Stimulated activated CD4-positive, alpha-beta T cell treated with anti-CD3 and anti-CD28 coated beads, Interleukin-1b, Interleukin-23, amount 100 ng/mL, for 1 hour (primary cell): Measurements from ENCODE around the gene TSPAN16.
A peak's percentile ranks its signal among the peaks of the same experiment; 100 is the strongest.
"Not testable (repeated sequence)": the region's sequence is repeated elsewhere in the genome, so short reads cannot be mapped to it uniquely, and the experiment has no call there.

ENCODE experiments used
- DNase-seq, 2 donors: peaks; one replicate each; pipeline ENCODE4 v3.0.0-alpha.2; 2020; ENCODE audit warnings: low read depth in 2 of 2

Gene TSPAN16

GRCh38 chr19:11345122-11345803 is 49.3 kb downstream of the TSPAN16 start:
- no peak for DNase-seq

GRCh38 chr19:11346104-11346940 is 50.4 kb downstream of the TSPAN16 start, which contains the start of the genes CCDC159 and TMEM205:
Gene CCDC159, plus strand, starts transcription at chr19:11346519. Its CDS starts 88 bp downstream, at chr19:11346607.
Gene TMEM205, minus strand, starts transcription at chr19:11346268. Its CDS starts 649 bp downstream, at chr19:11345619.
- peak; percentile 94 for DNase-seq

GRCh38 chr19:11347546-11348039 is 51.6 kb downstream of the TSPAN16 start:
- no peak for DNase-seq

GRCh38 chr19:11349171-11349570 is 53.2 kb downstream of the TSPAN16 start:
- no peak for DNase-seq

GRCh38 chr19:11354102-11354501 is 58.1 kb downstream of the TSPAN16 start:
- DNase-seq, result not testable (repeated sequence)

- peak; percentile 57 to 77 for DNase-seq
Measured at GRCh38 chr19:11355160-11356073, 59.5 kb downstream of the TSPAN16 start, which contains the start of gene PLPPR2. Gene PLPPR2, plus strand, starts transcription at chr19:11355432. Its CDS starts 2,242 bp downstream, at chr19:11357674.

- no peak for DNase-seq
Measured at GRCh38 chr19:11356074-11356397, 60.1 kb downstream of the TSPAN16 start.

- DNase-seq, result no peak
Measured at GRCh38 chr19:11356676-11357550, 61.0 kb downstream of the TSPAN16 start.

- no peak for DNase-seq
Measured at GRCh38 chr19:11359421-11359820, 63.5 kb downstream of the TSPAN16 start.

- DNase-seq, result no peak
Measured at GRCh38 chr19:11361037-11361770, 65.2 kb downstream of the TSPAN16 start.

- DNase-seq, result no peak
Measured at GRCh38 chr19:11361771-11362731, 66.1 kb downstream of the TSPAN16 start.

GRCh38 chr19:11363881-11364280 is 67.9 kb downstream of the TSPAN16 start:
- no peak for DNase-seq

GRCh38 chr19:11364296-11364904 is 68.4 kb downstream of the TSPAN16 start:
- no peak for DNase-seq

GRCh38 chr19:11364935-11365334 is 69.0 kb downstream of the TSPAN16 start:
- DNase-seq, result no peak
